Stimulated activated CD8-positive, alpha-beta memory T cell treated with anti-CD3 and anti-CD28 coated beads, Interleukin-4, amount 100 ng/mL, for 1 hour (primary cell): ENCODE results near the gene HBM.
A peak's percentile ranks its signal among the peaks of the same experiment; 100 is the strongest.
"Not testable (repeated sequence)": the region's sequence is repeated elsewhere in the genome, so short reads cannot be mapped to it uniquely, and the experiment has no call there.

Experiments used
- DNase-seq, 2 donors: peaks; one replicate each; pipeline ENCODE4 v3.0.0-alpha.2; 2020; ENCODE audit warnings: low read depth in 2 of 2, low spot score in 1 of 2

Gene HBM

GRCh38 chr16:180681-181564 is 15.1 kb downstream of the HBM start:
- DNase-seq: peak in 1 of 2 donors; percentile 72

- DNase-seq: peak in 1 of 2 donors; percentile 72
Measured at GRCh38 chr16:181565-182021, 15.8 kb downstream of the HBM start.

DNA sequence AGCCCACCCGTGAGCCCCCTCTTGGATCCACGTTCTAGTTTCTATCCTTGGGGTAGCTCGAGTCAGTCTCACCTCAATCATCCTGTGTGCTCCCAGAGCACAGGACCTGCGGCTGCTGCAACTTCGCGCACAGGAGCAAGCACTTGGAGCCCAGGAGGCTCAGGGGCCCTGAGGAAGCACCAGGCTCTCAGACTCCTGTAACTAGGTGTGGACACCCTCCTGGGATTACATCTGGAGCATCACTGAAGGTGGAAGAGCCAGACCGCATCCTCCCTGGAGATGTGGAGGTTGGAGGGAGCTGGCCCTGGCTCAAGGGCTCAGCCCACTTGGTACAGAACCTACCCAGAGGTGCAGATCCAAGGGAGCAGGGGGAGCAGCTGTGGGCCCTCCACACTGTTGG is 17.2 kb downstream of the HBM start:
- DNase-seq: no peak

DNA sequence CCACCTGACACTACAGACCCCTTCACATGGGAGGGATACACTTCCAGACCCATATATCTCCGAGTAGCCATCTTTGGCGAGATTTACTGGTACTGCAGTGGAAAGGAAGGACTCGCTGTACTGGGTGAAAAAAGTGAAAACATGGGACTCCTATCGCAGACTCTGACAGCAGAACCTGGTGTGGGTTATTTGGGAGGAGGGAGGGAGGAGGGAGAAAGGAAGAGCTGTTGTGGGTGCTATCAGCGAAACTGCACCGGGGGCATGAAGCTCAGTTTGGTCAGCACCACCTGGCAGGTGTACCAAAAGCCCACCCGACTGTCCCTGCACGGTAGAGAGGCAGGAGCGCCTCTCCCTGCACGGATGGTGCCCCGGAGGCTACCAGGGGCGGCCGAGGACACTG is 19.4 kb downstream of the HBM start:
- no peak for DNase-seq

DNA sequence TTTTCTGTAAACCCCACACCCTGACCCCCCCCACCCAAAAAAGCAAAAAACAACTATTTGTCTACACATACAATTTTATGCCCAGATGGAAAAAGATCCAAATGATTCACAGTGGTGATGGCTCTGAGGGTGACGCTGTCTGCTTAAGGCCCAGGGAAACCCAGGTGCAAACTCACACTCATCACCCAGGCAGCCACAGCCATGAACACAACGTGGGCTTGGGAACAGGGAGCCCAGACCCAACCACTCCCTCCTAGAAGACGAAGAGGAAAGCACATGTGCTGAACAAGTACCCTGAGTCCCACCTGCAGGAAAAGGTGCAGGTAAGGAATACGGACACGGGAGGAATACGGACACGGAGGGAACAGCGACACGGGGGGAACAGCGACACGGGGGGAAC is 19.9 kb downstream of the HBM start:
- DNase-seq: no peak

DNA sequence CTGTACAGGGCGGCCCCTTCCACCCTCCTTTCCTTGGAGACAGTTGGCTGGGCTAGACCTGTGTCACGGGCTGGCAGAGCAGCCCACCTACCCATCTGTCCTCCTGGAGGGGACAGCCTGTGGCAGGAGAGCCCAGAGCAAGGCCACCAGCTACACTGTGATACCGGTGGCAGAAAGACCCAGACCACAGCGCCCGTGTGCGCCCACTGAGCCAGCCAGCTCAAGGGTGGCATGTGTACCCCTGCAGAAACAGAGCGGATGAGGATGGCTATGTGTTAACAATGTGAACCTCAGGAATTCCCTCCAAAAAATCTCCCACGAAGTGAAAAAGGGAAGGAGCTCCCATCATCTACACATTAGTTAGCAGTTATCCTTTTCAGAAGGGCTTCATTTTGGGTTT is 21.6 kb downstream of the HBM start:
- no peak for DNase-seq

- no peak for DNase-seq
Measured at GRCh38 chr16:188674-189073, 22.9 kb downstream of the HBM start.

DNA sequence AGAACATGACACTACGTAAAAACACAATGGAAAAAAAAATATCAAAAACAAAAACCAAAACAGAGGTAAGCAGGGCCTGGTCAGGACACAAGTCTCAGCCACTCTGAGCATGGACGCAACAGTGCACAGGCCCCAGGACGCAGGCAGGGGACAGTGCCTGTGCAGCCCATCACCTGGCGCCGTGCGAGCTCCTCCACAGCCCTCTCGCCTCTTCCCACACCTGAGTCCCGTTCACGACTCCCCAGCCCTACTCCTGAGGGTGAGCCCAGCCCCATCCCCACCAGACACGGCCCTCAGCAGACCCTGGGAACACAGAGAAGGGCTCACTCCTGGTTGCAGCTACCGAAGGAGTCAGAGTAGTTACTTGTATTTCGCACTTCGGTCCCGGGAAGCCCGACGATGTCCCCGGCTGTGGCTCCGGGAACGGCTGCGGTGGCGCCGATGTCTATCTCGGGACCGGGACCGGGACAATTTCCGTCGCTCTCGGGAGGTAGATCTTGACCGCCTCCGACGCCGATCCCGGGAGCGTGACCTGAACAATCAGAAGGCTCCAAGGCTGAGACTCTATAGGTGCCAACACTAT is 23.9 kb downstream of the HBM start:
- no peak for DNase-seq

DNA sequence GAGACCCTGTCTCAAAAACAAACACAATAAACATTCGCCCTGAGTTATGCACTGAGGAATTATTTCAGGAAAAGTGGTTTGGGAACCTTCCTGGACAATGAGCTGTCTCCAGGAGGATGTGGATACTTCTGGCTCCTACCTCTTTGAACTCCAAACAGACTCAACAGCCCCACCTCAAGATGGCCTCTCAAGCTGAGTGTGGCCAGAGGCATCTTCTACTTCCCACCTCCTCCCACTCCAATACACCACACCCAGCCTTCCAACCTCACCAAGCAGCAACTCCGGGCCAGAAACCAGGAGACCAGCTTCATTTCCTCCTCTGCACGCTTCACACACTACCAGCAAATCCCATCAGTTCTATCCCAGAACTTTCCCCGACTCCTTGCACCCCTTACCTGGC is 26.1 kb downstream of the HBM start:
- DNase-seq: no peak

- DNase-seq: no peak
Measured at GRCh38 chr16:192686-193085, 26.9 kb downstream of the HBM start.

- no peak for DNase-seq
Measured at GRCh38 chr16:193441-193840, 27.7 kb downstream of the HBM start.

DNA sequence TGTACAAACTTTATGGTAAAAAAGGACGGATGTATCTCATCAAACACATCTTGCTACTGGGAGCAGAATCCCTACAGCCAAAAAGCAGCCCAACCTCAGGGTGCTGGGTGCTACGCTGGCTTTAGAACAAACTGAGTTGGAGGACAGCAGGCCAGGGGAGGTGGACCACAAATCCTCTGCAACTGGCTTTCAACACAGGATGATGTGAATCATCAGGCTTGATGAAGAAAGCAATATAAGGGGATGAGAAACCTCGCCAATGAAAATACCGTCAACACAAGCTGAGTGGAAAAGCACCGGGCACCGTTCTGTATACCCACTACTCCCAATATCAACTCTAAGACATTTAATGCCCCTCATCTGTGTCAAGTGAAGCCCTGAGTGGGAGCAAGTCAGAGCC is 28.7 kb downstream of the HBM start:
- DNase-seq: no peak

GRCh38 chr16:200388-200787 is 34.6 kb downstream of the HBM start:
- no peak for DNase-seq

- no peak for DNase-seq
Measured at GRCh38 chr16:203246-203645, 37.5 kb downstream of the HBM start.

GRCh38 chr16:204046-204445 is 38.3 kb downstream of the HBM start:
- DNase-seq: not testable (repeated sequence)

DNA sequence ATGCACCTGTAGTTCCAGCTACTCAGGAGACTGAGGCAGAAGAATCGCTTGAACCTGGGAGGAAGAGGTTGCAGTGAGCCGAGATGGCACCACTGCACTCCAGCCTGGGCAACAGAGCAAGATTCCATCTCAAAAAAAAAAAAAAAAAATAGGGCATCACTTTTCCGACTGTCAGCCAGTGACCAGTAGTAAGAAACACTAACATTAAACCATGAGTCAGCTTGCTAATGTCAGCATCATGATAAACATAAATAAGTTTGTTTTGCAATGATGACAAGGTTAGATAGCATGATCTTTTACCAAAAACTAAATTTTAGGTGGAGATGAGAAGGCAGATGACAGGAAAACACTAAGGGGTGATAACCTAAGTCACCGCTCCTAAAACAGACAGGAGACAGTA is 43.6 kb downstream of the HBM start:
- not testable (repeated sequence) for DNase-seq

- not testable (repeated sequence) for DNase-seq
Measured at GRCh38 chr16:211631-212180, 45.9 kb downstream of the HBM start.

- DNase-seq: no peak
Measured at GRCh38 chr16:212999-213398, 47.2 kb downstream of the HBM start.
